DMS 273 (cell line): ENCODE data around the gene PKN3.
"Not testable (repeated sequence)": the region's sequence is repeated elsewhere in the genome, so short reads cannot be mapped to it uniquely, and the experiment has no call there.

Source experiments
- DNase-seq: peaks from one replicate; lab custom pipeline; 2025; ENCODE audit not compliant: unreplicated experiment; lab: John Stamatoyannopoulos, UW

Gene PKN3

GRCh38 chr9:128702445-128702948 lies at the start of gene PKN3:
Gene PKN3, plus strand, starts transcription at chr9:128702503. Its CDS starts 413 bp downstream, at chr9:128702916.
- DNase-seq: peak; percentile 94

GRCh38 chr9:128653908-128654307 lies 48.4 kb upstream of the PKN3 start:
- DNase-seq: no peak

DNA sequence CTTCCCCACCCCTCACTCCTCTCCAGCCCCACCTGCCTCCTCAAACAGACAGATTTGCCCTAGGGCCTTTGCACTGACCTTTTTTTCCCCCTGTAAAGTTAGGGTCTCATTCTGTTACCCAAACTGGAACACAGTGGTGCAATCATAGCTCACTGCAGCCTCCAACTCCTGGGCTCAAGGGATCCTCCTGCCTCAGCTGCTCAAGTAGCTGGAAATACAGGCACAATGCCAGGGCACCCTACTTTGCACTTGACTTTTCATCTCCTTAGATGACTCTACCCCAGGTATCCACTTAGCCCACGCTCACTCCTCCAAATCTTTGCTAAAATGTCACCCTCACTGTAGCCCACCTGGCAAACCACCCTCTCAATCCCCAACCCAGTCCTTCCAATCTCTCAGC lies 47.8 kb upstream of the PKN3 start:
- no peak for DNase-seq

DNA sequence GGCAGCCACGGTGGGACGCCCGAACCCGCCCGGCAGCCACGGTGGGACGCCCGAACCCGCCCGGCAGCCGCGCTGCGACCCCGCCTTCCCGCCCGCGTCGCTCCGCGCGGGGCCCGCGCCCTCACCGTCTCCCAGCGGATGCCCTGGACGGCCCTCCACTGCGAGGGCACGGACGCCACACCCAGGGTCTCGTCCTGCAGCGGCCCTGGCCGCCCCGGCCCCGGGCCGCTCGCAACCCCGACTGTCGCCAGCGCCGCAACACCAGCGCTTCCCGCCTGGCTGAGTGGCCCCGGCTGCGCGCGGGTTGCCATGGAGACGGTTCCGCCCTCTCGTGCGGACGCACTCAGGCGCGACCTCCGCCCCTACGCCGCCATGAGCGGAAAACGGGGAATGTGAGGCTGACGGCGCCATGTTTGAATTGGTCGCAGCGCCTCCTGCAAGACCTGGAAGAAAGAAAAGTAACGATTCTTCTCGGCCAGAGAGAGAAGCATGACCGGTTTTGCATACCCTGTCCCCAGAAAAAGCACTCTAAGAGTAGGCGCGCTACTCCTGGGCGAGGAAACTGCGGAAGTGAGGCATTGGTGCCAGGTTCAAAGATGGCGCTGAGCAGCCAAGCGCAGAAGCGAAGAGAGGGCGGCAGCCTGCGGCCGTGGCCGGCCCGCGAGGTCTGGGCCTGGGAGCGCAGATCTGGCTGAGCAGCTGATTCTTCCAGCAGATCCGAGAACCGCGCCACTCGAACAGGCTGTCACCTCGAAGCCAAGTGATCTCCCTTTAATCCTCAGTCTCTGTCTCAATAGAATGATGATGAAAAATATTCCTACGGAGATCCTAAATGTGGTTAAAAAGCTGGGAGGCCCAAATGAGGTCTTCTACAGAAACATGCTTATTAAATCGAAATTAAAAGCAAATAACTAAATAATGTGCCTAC lies 45.6 kb upstream of the PKN3 start, which contains the start of gene DYNC2I2:
DYNC2I2 (minus strand) TSS at position 432 of the 928 bp plus-strand sequence; CDS start at position 311, 121 bp downstream.
- DNase-seq: peak; percentile 95

GRCh38 chr9:128657344-128657704 lies 45.0 kb upstream of the PKN3 start:
- DNase-seq: no peak

- no peak for DNase-seq
Measured at GRCh38 chr9:128657796-128658195, 44.5 kb upstream of the PKN3 start.

GRCh38 chr9:128666481-128666941 lies 35.8 kb upstream of the PKN3 start:
- DNase-seq: not testable (repeated sequence)

GRCh38 chr9:128669786-128670185 lies 32.5 kb upstream of the PKN3 start:
- DNase-seq: no peak

DNA sequence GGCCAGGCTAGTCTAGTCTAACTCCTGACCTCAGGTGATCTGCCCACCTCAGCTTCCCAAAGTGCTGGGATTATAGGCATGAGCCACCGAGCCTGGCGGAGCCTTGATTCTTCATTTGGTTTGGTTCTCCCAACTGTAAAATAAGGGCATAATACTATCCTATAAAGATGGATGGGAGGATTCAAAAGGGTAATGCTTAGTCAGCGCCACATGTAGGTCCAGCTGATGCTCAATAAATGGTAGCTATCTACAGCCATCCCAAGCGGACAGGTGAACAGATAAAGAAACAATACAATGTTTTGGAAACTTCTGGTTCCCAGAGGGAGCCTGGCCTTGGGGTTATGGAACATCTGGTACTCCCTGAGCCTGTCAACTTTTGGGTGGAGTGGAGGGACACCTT lies 26.9 kb upstream of the PKN3 start:
- no peak for DNase-seq

GRCh38 chr9:128677794-128678193 lies 24.5 kb upstream of the PKN3 start:
- DNase-seq: no peak

- DNase-seq: no peak
Measured at GRCh38 chr9:128683340-128684064, 18.8 kb upstream of the PKN3 start.

DNA sequence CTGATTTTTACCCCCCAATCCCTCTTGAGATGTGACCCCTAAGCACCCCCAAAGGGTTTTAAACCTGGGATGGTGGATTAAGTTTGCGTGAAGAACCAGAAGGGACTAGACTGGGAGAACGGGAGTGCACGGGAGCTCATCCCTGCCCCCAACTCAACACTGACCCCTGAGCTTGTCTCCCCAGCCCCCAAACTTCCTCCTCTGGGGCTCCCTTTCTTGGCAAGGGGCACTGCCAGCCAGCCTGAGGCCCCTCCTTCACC lies 18.3 kb upstream of the PKN3 start:
- DNase-seq: no peak

GRCh38 chr9:128684325-128685199 lies 17.7 kb upstream of the PKN3 start:
- DNase-seq: no peak

DNA sequence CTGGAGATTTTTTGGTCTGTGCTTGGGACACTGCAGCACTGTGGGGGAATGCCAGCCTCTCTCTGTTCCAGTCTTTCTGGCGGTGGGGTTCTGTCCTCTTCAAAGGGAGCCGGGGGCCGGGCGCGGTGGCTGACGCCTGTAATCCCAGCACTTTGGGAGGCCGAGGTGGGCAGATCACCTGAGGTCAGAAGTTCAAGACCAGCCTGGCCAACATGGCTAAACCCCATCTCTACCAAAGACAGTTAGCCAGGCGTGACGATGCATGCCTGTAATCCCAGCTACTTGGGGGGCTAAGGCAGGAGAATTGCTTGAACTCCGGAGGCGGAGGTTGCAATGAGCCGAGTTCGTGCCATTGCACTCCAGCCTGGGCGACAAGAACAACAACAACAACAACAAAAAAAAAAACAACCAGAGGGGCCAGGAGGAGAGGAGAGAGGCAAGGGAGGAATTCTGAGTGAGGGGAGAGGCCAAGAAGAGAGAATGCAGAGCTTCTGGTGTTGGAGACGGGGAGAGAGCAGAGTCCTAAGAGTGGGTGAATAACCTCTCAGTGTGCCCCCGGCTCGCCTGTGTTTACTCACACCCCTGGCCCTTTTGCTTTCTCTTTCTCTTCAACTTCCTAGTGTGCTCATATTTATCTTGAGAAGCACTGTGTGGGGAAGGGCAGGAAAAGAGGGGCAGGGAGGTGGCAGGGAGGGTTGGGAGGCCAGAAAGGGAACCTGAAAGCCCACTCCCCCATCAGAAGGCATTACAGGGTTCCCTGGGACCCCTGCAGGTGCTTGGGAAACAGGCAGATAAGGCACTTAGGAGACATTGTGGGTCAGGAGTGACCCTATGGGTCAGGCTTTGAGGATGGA lies 16.4 kb upstream of the PKN3 start:
- DNase-seq: no peak

DNA sequence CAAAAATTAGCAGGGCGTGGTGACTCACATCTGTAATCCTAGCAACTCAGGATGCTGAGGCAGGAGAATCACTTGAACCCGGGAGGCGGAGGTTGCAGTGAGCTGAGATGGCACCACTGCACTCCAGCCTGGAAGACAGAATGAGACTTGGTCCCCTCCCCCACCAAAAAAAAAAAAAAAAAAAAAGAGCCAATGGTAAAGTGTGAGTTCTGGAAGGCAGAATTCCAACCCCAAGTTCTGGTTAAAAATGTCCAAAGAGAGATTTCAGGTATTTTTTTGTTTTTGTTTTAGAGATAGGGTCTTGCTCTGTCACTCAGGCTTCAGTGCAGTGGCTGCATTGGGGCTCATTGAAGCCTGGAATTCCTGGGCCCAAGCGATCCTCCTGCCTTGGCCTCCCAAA lies 14.8 kb upstream of the PKN3 start:
- DNase-seq: no peak

DNA sequence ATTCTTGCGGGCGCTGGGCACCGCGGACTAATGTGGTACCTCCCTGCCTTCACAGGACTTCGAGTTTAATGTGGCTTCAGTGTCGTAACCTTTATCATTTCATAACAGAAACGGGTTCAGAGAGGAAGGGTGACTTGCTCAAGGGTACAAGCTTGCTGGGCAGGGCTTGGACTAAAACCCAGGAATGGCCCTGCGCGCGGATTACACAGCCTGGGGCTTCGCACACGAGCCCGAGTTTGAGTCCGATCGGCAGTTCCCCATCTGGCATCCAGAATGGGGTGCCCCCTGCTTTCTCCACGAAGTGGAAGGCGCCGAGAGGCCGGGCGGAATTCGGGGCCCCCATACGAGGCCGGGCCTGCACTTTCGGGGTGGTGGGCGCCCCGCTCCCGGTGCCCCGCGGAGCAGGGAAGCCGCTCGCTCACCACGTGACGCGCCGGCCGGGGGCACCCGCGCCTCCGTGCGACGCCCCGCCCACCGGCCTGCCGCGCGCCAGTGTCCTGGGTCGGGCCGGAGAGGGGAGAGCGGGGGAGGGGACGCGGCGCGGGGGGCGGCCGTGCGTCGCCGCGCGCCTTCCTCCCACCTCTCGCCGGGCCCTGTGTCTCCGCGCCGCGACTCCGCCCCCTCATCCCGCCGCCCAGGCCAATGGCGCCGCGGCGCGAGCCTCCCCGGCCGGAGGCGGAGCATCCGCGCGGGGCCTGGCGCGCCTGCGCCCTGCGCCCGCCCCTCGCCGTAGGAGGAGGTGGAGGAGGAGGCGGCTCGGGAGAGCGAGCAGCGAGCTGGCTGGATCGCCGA lies 13.6 kb upstream of the PKN3 start, which contains the start of gene SET:
SET (plus strand) TSS at position 722 of the 792 bp plus-strand sequence. CDS start 361 bp downstream, outside the sequence.
- peak; percentile 98 for DNase-seq

- no peak for DNase-seq
Measured at GRCh38 chr9:128689293-128689774, 13.0 kb upstream of the PKN3 start.

DNA sequence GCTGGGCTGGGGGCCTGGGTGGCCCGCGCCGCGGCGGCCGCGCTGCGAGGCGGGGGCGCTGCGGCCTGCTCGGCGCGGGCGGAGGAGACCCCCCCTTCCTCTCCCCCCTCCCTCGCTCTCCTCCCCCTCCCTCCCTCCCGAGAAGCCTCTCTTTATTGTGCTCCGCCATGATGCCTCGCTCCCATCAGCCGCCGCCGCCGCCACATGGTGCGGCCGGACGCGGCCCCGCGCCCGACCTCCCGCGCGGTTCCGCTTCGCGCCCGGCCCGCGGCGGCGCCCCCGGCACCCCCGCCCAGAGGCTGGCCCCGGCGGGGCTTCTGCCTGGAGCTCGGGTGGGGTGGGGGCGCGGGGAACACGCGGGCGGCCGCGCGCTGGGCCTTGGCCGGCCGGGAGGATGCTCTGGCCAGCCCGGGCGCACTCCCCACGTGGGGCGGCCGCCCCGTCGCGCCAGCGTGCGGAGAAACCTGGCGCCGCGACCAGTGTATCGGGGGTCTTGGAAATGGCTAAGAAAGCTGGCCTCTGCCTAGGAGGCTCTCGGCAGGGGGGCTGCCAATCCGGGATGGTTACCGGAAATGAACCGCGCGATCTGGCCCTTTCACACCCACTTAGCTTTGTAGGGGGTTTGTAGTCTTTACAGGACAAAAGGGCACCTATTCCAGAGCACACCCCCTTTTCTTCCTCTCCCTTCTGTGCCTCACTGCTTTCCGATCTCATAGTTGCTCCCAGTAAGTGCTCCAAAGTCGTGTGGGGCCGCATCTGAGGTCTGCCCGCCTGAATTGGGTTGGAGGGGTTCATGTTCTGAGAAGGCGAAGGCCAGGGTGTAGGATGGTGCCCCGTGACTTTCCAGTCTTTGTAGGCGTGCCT lies 12.3 kb upstream of the PKN3 start:
- DNase-seq: peak; percentile 70
